RWPE2 (cell line): ENCODE data around the gene NKAIN2.

Experiments
- ATAC-seq: fragments of 200-7000 bp; cut with Tn5 transposase; 3 replicates; pipeline ENCODE4 v1.9.1; 2021; ENCODE audit warnings: low read depth
- DNase-seq: peaks from one replicate; pipeline ENCODE4 v3.0.0-alpha.2; 2020; ENCODE audit warnings: low spot score
- H3K27ac ChIP-seq: fragments of 450-650 bp; 2 replicates; pipeline ENCODE4 v1.5.1; 2017; ENCODE audit warnings: mild to moderate bottlenecking; ENCODE audit not compliant: poor library complexity, severe bottlenecking
- H3K27me3 ChIP-seq: fragments of 250-450 bp; sonication (Bioruptor Pico); 2 replicates; pipeline ENCODE4 v1.5.1; 2021; ENCODE audit warnings: mild to moderate bottlenecking, moderate library complexity; ENCODE audit not compliant: insufficient read depth, poor library complexity, severe bottlenecking
- H3K36me3 ChIP-seq: fragments of 250-450 bp; sonication (Bioruptor Pico); 2 replicates; pipeline ENCODE4 v1.5.1; 2020; ENCODE audit warnings: low read depth, mild to moderate bottlenecking, moderate library complexity
- H3K4me1 ChIP-seq: fragments of 250-450 bp; sonication (Bioruptor Pico); 2 replicates; pipeline ENCODE4 v1.5.1; 2021; ENCODE audit warnings: mild to moderate bottlenecking, moderate library complexity; ENCODE audit not compliant: insufficient read depth, poor library complexity, severe bottlenecking
- H3K4me3 ChIP-seq: fragments of 250-450 bp; sonication (Bioruptor Pico); 2 replicates; pipeline ENCODE4 v1.5.1; 2021; ENCODE audit warnings: mild to moderate bottlenecking, moderate library complexity; ENCODE audit not compliant: severe bottlenecking
- H3K9me3 ChIP-seq: fragments of 250-450 bp; sonication (Bioruptor Pico); 2 replicates; pipeline ENCODE4 v1.5.1; 2021; ENCODE audit warnings: mild to moderate bottlenecking, moderate library complexity; ENCODE audit not compliant: severe bottlenecking
- CTCF ChIP-seq: fragments of 450-650 bp; IDR thresholded peaks from one replicate; pipeline ENCODE4 v1.5.1; 2017; ENCODE audit warnings: mild to moderate bottlenecking, moderate library complexity; ENCODE audit not compliant: poor library complexity, severe bottlenecking

The NKAIN2 gene

GRCh38 chr6:124436803-124437202 is 633.1 kb downstream of the NKAIN2 start:
- no peak overlapping the region for H3K27ac ChIP-seq
- ATAC-seq (no peak), DNase-seq (no peak)
- H3K4me3 ChIP-seq = no peak overlapping the region
- no peaks in the 10 kb centered on the region for H3K9me3 ChIP-seq
- TF ChIP-seq CTCF = no peak
- H3K4me1 ChIP-seq = no peaks in the 10 kb centered on the region
- no peaks in the 10 kb centered on the region for H3K27me3 ChIP-seq
- no peaks in the 10 kb centered on the region for H3K36me3 ChIP-seq

GRCh38 chr6:124438546-124439065 is 634.9 kb downstream of the NKAIN2 start:
- DNase-seq = no peak
- no peak for TF ChIP-seq CTCF
- no peaks in the 10 kb centered on the region for H3K36me3 ChIP-seq
- no peak overlapping the region for H3K27ac ChIP-seq
- no peaks in the 10 kb centered on the region for H3K27me3 ChIP-seq
- H3K4me1 ChIP-seq = no peaks in the 10 kb centered on the region
- H3K9me3 ChIP-seq = no peaks in the 10 kb centered on the region
- no peak for ATAC-seq
- no peak overlapping the region for H3K4me3 ChIP-seq

- no peak for TF ChIP-seq CTCF
- Histone ChIP-seq H3K27me3 (no peaks in the 10 kb centered on the region), H3K9me3 (no peaks in the 10 kb centered on the region), H3K4me1 (no peaks in the 10 kb centered on the region), H3K27ac (no peak overlapping the region), H3K4me3 (no peak overlapping the region), H3K36me3 (no peaks in the 10 kb centered on the region)
- ATAC-seq (no peak), DNase-seq (no peak)
Observed at GRCh38 chr6:124441450-124441849, 637.8 kb downstream of the NKAIN2 start.

GRCh38 chr6:124443541-124443940 is 639.9 kb downstream of the NKAIN2 start:
- Histone ChIP-seq H3K27ac (no peak overlapping the region), H3K9me3 (no peaks in the 10 kb centered on the region), H3K4me3 (no peak overlapping the region), H3K27me3 (no peaks in the 10 kb centered on the region), H3K4me1 (no peaks in the 10 kb centered on the region), H3K36me3 (no peaks in the 10 kb centered on the region)
- ATAC-seq (no peak), DNase-seq (no peak)
- no peak for TF ChIP-seq CTCF

- no peak for TF ChIP-seq CTCF
- no peaks in the 10 kb centered on the region for H3K36me3 ChIP-seq
- H3K27me3 ChIP-seq = no peaks in the 10 kb centered on the region
- no peak for ATAC-seq
- no peaks in the 10 kb centered on the region for H3K4me1 ChIP-seq
- no peak for DNase-seq
- H3K27ac ChIP-seq = no peak overlapping the region
- H3K4me3 ChIP-seq = no peak overlapping the region
- no peaks in the 10 kb centered on the region for H3K9me3 ChIP-seq
Observed at GRCh38 chr6:124445581-124445980, 641.9 kb downstream of the NKAIN2 start.
